BJ (cell line): ENCODE results near the gene TBCCD1. TPM values are rescaled to one million over a fixed set of nuclear protein-coding genes. Genes with fewer than 3 reads are reported as not detected.

Experiments
- CTCF ChIA-PET: fragments of 350-600 bp; formaldehyde crosslinking; extraction: SDS; loops from one replicate; lab custom pipeline; 2021; ENCODE audit warnings: antibody characterized with exemption, inconsistent platforms; lab: Yijun Ruan, JAX
- POLR2A ChIA-PET: fragments of 300-600 bp; sonication (Branson Sonifier 250); formaldehyde crosslinking; extraction: SDS; loops from one replicate; lab custom pipeline; 2021; ENCODE audit warnings: antibody characterized with exemption; lab: Charles Lee
- DNase-seq: peaks from one replicate; pipeline ENCODE4 v3.0.0-alpha.2; 2011; ENCODE audit warnings: low read depth
- H3K27me3 ChIP-seq: 2 replicates; pipeline ENCODE4 v1.6.0; 2011; ENCODE audit warnings: low read length; ENCODE audit not compliant: control insufficient read depth, insufficient read depth
- H3K36me3 ChIP-seq: 2 replicates; pipeline ENCODE4 v1.5.1; 2011; ENCODE audit warnings: low read length; ENCODE audit not compliant: control insufficient read depth, insufficient read depth
- H3K4me3 ChIP-seq: 2 replicates; pipeline ENCODE4 v1.5.1; 2011; ENCODE audit warnings: low read depth, mild to moderate bottlenecking, control low read depth, low read length
- CTCF ChIP-seq: IDR thresholded peaks from 2 replicates; pipeline ENCODE4 v1.5.1; 2011; ENCODE audit warnings: low read depth, mild to moderate bottlenecking, control low read depth, inconsistent platforms, low read length, moderate library complexity; ENCODE audit not compliant: insufficient read depth
- polyA plus RNA-seq: library from polyadenylated mRNA; depleted of rRNA; stranded (reverse); fragments of >200 nt; gene quantifications from 2 replicates; pipeline ENCODE4 v1.2.3, GENCODE V29; 2011

TBCCD1 gene
- polyA plus RNA-seq, 1 experiment: 8.3 TPM

- DNase-seq: no peak
- H3K36me3 ChIP-seq: no peaks in the 10 kb centered on the region
- H3K4me3 ChIP-seq: no peak overlapping the region
- peaks cover 3% of the 10 kb centered on the region; the same call in 1 of the 2 replicates for H3K27me3 ChIP-seq
- ChIA-PET POLR2A (no interaction called here), CTCF (interaction anchor here (0.8 to 14.1 kb wide), 3 partner anchors 8 to 214 kb away, joined by 3 to 196 read pairs (median 9); no protein-coding TSS in a partner anchor)
- no peak for TF ChIP-seq CTCF
These were observed 41.6 kb upstream of the TBCCD1 start for GRCh38 chr3:186608624-186609215.

- DNase-seq: no peak
- ChIA-PET POLR2A (no interaction called here), CTCF (interaction anchor here (6.7 kb wide), 1 partner anchor 10 kb away, joined by 51 read pairs; no protein-coding TSS in a partner anchor)
- no peak for TF ChIP-seq CTCF
- Histone ChIP-seq H3K4me3 (no peak overlapping the region), H3K27me3 (no peaks in the 10 kb centered on the region), H3K36me3 (no peaks in the 10 kb centered on the region)
These were observed 38.7 kb upstream of the TBCCD1 start for GRCh38 chr3:186605561-186606545.

GRCh38 chr3:186605078-186605477 is 37.9 kb upstream of the TBCCD1 start:
- Histone ChIP-seq H3K36me3 (no peaks in the 10 kb centered on the region), H3K4me3 (no peak overlapping the region), H3K27me3 (no peaks in the 10 kb centered on the region)
- no peak for TF ChIP-seq CTCF
- ChIA-PET CTCF (interaction anchor here (6.7 kb wide), 1 partner anchor 10 kb away, joined by 51 read pairs; no protein-coding TSS in a partner anchor), POLR2A (no interaction called here)
- no peak for DNase-seq

GRCh38 chr3:186603159-186603558 is 36.0 kb upstream of the TBCCD1 start:
- Histone ChIP-seq H3K4me3 (no peak overlapping the region), H3K36me3 (no peaks in the 10 kb centered on the region), H3K27me3 (no peaks in the 10 kb centered on the region)
- TF ChIP-seq CTCF: no peak
- DNase-seq: no peak
- POLR2A ChIA-PET: no interaction called here
- CTCF ChIA-PET: interaction anchor here (6.7 kb wide), 1 partner anchor 12 kb away, joined by 51 read pairs; no protein-coding TSS in a partner anchor

- no peak for TF ChIP-seq CTCF
- ChIA-PET CTCF (interaction anchor here (0.6 to 6.7 kb wide), 2 partner anchors 15 to 1015 kb away, joined by 3 to 51 read pairs; no protein-coding TSS in a partner anchor), POLR2A (no interaction called here)
- no peak for DNase-seq
- Histone ChIP-seq H3K36me3 (no peaks in the 10 kb centered on the region), H3K4me3 (no peak overlapping the region), H3K27me3 (no peaks in the 10 kb centered on the region)
These were observed 33.8 kb upstream of the TBCCD1 start for GRCh38 chr3:186600896-186601295.
